Astrocyte of the cerebellum (primary cell): ENCODE measurements around the gene CYP26A1.
A peak's percentile ranks its signal among the peaks of the same experiment; 100 is the strongest.

Experiments used
- DNase-seq: peaks from one replicate; pipeline ENCODE4 v3.0.0-alpha.2; 2011; ENCODE audit warnings: low read depth
- H3K4me3 ChIP-seq: 2 replicates; pipeline ENCODE4 v1.5.1; 2011; ENCODE audit warnings: mild to moderate bottlenecking, low read depth, low read length, moderate library complexity
- in situ Hi-C: cut with HindIII; loops from 2 replicates; pipeline ENCODE4 v1.10.0; 2017; ENCODE audit warnings: low sequenced_read_pairs
- TF ChIP-seq, protein P1 (sequence below): IDR thresholded peaks from 2 replicates; pipeline ENCODE4 v1.5.1; 2012; ENCODE audit warnings: low read length, low read depth, moderate library complexity, mild to moderate bottlenecking; ENCODE audit errors: missing control alignments

CYP26A1 gene

DNA sequence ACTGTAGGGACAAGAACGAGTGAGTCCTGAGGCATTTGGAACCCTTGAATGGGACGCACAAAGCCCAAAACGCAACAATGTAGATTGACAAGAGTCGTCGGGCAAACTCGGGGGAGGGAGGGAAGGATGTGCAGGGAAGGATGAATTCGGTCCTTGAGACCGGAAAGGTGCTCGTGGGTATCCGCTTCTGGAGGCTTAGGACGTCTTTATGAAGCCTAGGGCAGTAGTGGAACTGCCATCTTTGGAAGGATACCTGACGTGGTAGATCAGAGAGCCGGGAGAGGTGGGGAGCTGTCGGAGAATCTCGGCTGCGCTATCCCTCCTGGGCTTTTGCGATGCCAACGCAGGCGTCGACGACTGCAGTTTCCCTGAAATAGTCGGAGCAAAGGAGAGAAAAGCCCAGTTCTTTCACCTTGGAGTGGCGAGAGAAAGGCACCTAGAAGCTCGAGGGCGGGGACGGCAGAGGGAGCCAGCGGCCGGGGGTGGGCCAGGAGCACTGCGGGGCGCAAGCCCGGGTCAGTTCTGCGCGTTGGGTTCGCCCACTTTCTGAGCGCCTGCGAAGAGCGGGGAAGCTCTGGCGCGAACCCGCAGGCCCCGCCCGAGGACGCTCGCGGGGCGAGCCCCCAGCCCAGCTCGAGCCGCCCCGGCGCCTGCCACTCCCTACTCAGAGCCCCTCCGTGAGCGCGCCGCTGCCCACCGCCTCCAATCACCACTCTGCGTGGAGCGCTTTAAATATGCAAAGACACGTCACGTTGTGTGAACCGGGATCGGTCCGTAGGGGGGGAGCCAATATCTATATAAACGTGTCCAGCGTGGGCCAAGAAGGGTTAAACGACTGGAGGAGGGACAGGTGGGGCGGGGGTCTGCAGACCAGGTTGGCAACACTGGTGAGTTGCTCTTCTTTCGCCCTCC lies 13.5 kb upstream of the CYP26A1 start, which contains the start of gene CYP26C1:
CYP26C1 (plus strand) TSS at position 824 of the 912 bp plus-strand sequence. CDS start 466 bp downstream, outside the sequence.
- TF ChIP-seq, protein P1, sequence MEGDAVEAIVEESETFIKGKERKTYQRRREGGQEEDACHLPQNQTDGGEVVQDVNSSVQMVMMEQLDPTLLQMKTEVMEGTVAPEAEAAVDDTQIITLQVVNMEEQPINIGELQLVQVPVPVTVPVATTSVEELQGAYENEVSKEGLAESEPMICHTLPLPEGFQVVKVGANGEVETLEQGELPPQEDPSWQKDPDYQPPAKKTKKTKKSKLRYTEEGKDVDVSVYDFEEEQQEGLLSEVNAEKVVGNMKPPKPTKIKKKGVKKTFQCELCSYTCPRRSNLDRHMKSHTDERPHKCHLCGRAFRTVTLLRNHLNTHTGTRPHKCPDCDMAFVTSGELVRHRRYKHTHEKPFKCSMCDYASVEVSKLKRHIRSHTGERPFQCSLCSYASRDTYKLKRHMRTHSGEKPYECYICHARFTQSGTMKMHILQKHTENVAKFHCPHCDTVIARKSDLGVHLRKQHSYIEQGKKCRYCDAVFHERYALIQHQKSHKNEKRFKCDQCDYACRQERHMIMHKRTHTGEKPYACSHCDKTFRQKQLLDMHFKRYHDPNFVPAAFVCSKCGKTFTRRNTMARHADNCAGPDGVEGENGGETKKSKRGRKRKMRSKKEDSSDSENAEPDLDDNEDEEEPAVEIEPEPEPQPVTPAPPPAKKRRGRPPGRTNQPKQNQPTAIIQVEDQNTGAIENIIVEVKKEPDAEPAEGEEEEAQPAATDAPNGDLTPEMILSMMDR = no peak
- DNase-seq = no peak
- H3K4me3 ChIP-seq = peak within 1 kb of the TSS; percentile 7
- in situ Hi-C loops = no loop called here

DNA sequence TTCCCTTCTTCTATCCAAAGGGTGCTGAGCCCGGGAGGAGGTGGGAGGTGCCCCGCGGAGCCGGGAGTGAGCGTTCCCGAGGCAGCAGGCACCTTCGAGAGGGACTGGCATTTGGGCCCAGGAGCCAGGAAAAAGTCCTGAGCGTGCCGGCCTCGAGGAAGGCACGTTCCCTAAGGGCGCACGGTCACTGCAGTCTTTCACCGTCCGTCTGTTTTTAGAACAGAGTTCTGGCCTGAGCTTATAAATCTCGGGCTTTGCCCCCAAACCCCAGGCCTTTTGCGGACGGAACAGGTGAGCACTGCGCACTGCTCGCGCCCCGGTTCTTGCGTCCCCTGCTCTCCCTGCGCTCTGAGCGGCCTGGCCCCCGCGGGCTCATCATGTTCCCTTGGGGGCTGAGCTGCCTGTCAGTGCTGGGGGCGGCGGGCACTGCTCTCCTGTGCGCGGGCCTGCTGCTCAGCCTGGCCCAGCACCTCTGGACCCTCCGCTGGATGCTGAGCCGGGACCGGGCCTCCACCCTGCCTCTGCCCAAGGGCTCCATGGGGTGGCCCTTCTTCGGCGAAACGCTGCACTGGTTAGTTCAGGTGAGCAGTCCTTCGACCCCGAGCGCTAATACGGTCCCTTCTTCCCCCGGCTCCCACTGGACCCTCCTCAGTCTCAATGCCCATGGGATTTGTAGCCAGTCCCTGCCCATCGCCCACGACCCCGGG lies 12.7 kb upstream of the CYP26A1 start:
- in situ Hi-C loops = no loop called here
- no peak overlapping the region for H3K4me3 ChIP-seq
- TF ChIP-seq, protein P1 = no peak
- no peak for DNase-seq

DNA sequence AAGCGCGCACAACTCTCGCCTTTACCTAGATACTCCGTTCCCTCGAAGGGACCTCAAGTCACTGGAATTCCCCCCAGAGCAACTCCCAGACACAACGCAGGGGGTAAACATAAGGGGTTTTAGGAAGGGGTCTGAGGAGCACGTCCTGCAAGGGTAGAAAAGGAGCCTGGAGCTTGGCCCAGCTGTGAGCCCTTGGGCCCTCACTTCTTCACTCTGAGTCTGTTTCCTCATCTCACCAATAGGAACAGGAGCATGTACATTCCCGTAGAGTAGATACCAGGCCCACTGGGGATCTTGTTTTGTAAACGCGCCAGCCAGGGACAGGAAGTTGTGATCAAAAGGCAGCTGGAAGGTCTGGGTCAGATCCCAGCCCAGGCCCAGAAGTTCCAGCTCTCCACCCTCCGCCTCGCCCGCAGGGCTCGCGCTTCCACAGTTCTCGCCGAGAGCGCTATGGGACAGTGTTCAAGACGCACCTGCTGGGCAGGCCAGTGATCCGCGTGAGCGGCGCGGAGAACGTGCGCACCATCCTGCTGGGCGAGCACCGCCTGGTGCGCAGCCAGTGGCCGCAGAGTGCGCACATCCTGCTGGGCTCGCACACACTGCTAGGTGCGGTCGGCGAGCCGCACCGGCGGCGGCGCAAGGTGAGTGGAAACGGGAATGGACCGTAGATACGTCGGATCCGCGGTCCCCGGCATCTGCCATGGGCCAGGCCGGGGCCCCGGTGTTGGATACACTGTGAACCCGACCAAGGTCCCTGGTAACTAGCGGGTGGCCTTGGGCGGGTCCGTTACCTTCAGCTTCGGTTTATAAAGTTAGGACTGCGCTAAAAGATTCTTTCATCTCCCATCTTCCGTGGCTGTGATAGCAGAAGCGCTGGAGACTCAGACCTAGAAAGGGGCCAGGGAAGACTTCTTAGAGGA lies 11.8 kb upstream of the CYP26A1 start:
- H3K4me3 ChIP-seq = peak overlapping the region; percentile 26
- TF ChIP-seq, protein P1 = no peak
- DNase-seq = no peak
- in situ Hi-C loops = no loop called here

DNA sequence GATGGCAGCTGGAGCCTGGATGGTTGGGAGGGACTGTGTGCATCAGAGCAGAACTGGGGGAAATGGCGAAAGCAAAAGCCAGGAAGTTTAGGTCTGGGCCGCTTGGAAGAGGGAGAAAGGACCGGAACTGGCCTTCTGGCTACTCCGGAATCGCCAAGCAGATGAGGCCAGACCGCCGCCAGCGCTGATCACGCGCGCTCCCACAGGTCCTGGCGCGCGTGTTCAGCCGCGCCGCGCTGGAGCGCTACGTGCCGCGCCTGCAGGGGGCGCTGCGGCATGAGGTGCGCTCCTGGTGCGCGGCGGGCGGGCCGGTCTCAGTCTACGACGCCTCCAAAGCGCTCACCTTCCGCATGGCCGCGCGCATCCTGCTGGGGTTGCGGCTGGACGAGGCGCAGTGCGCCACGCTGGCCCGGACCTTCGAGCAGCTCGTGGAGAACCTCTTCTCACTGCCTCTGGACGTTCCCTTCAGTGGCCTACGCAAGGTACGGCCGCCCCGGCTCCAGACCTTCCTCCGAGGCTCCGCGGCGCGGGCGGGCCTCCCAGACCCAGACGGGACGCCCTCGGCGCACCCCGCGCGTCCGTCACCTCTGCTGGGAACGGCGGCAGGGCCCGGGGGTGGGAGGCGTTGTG lies 11.1 kb upstream of the CYP26A1 start:
- H3K4me3 ChIP-seq = peak overlapping the region; percentile 26
- in situ Hi-C loops = no loop called here
- TF ChIP-seq, protein P1 = peak; percentile 63
- DNase-seq = no peak

DNA sequence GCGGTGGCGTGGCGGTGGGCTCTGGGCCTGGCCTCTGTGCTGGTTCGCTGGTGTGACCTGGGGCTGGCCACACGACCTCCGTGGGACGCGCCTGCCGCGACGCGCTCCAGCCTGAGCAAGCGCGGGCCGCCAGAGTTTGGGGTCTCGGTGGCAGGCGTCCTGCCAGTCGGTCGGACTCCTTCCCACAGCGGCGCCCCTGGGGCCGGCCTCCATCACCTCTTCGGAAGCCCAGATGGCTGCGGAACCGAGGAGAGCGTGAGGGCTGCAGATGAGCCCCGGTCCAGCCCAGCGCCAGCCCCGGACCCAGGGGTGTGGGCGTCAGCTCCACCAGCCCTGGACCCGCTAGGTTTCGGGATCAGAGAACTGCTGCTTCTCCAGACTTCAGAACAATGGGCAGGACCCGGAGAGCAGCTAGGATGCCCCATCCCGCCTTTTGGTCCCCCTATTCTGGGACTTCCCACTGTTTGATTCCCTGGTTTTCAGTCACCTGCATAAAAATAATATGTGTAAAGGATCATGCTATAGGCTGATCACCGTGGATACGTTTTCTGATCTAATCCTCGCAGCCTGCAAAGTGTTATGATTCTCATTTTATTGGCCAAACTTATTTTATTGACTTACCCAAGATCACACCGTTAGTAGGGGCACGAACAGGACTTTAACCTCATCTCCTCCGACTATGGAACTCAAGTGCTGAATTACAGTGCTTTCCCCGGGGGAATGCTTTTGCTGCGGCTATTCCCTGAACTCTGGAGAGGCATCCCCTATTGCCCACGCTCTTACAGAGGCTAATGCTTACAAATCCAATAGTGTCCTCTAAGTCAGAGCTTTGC lies 10.3 kb upstream of the CYP26A1 start:
- peak overlapping the region; percentile 26 for H3K4me3 ChIP-seq
- DNase-seq = no peak
- in situ Hi-C loops = no loop called here
- TF ChIP-seq, protein P1 = no peak
